IMR-90 (cell line): Measurements from ENCODE around the gene KRTAP4-8. TPM values are rescaled to one million over a fixed set of nuclear protein-coding genes. Genes with fewer than 3 reads are reported as not detected.
"Not testable (repeated sequence)": the region's sequence is repeated elsewhere in the genome, so short reads cannot be mapped to it uniquely, and the experiment has no call there.

Experiments used
- ATAC-seq: fragments of 200-7000 bp; cut with Tn5 transposase; 2 replicates; pipeline ENCODE4 v1.9.1; 2020; ENCODE audit warnings: low read depth, mild to moderate bottlenecking, moderate library complexity
- BruUV-seq: library from RNA; stranded (reverse); fragments of 400-500 nt; replicated peaks from 2 replicates; lab custom pipeline; 2021; lab: Mats Ljungman, UMichigan
- CTCF ChIA-PET: fragments of 300-600 bp; formaldehyde crosslinking; extraction: SDS; loops from one replicate; lab custom pipeline; 2021; ENCODE audit warnings: antibody characterized with exemption; lab: Yijun Ruan, JAX
- POLR2A ChIA-PET: fragments of 300-600 bp; sonication (Branson Sonifier 250); formaldehyde crosslinking; loops from one replicate; lab custom pipeline; 2022; ENCODE audit warnings: antibody characterized with exemption; ENCODE audit not compliant: unreplicated experiment; lab: Charles Lee
- DNase-seq: peaks from one replicate; pipeline ENCODE4 v3.0.0; 2013
- H2AFZ ChIP-seq: replicated peaks from 2 replicates; pipeline ENCODE3; 2013; ENCODE audit warnings: low read length, mild to moderate bottlenecking; ENCODE audit not compliant: poor library complexity
- H2AK5ac ChIP-seq: 2 replicates; pipeline ENCODE4 v1.6.1; 2013; ENCODE audit warnings: low read depth, low read length, inconsistent platforms
- H2AK9ac ChIP-seq: replicated peaks from 2 replicates; pipeline ENCODE3; 2013; ENCODE audit warnings: mild to moderate bottlenecking, low read depth, low read length, moderate library complexity; ENCODE audit not compliant: poor library complexity
- H2BK120ac ChIP-seq: 2 replicates; pipeline ENCODE4 v1.6.1; 2013; ENCODE audit warnings: low read depth, low read length, inconsistent platforms
- H2BK15ac ChIP-seq: 3 replicates; pipeline ENCODE4 v1.6.1; 2013; ENCODE audit warnings: low read depth, low read length, inconsistent platforms
- H2BK20ac ChIP-seq: 2 replicates; pipeline ENCODE4 v1.6.1; 2013; ENCODE audit warnings: low read depth, mild to moderate bottlenecking, inconsistent platforms, low read length, moderate library complexity
- H2BK5ac ChIP-seq: 2 replicates; pipeline ENCODE4 v1.6.1; 2013; ENCODE audit warnings: mild to moderate bottlenecking, low read depth, low read length, inconsistent platforms; ENCODE audit not compliant: poor library complexity, severe bottlenecking
- H3K14ac ChIP-seq: replicated peaks from 2 replicates; pipeline ENCODE4 v1.6.1; 2013; ENCODE audit warnings: low read depth, low read length, inconsistent platforms
- H3K18ac ChIP-seq: 2 replicates; pipeline ENCODE4 v1.6.1; 2013; ENCODE audit warnings: low read depth, low read length, control low read depth
- H3K23ac ChIP-seq: 2 replicates; pipeline ENCODE4 v1.6.1; 2013; ENCODE audit warnings: low read depth, low read length, inconsistent platforms
- H3K27ac ChIP-seq: 2 replicates; pipeline ENCODE4 v1.5.1; 2013; ENCODE audit warnings: mild to moderate bottlenecking, control low read depth, low read length; ENCODE audit not compliant: insufficient read depth
- H3K27me3 ChIP-seq: 2 replicates; pipeline ENCODE4 v1.6.1; 2013; ENCODE audit warnings: low read length; ENCODE audit not compliant: control insufficient read depth, insufficient read depth
- H3K36me3 ChIP-seq: 2 replicates; pipeline ENCODE4 v1.6.1; 2013; ENCODE audit warnings: low read length, mixed read lengths; ENCODE audit not compliant: control insufficient read depth, insufficient read depth
- H3K4ac ChIP-seq: 2 replicates; pipeline ENCODE4 v1.6.1; 2013; ENCODE audit warnings: low read depth, low read length, inconsistent platforms
- H3K4me1 ChIP-seq: 2 replicates; pipeline ENCODE4 v1.6.1; 2013; ENCODE audit warnings: low read length, mixed read lengths; ENCODE audit not compliant: control insufficient read depth, insufficient read depth
- H3K4me2 ChIP-seq: 2 replicates; pipeline ENCODE4 v1.6.1; 2013; ENCODE audit warnings: low read depth, mild to moderate bottlenecking, control low read depth, low read length, moderate library complexity
- H3K4me3 ChIP-seq: 2 replicates; pipeline ENCODE4 v1.5.1; 2013; ENCODE audit warnings: low read depth, mild to moderate bottlenecking, control low read depth, low read length, moderate library complexity; ENCODE audit not compliant: insufficient read depth
- H3K56ac ChIP-seq: 2 replicates; pipeline ENCODE4 v1.6.1; 2013; ENCODE audit warnings: low read length, inconsistent platforms; ENCODE audit not compliant: insufficient read depth; ENCODE audit errors: extremely low read depth
- H3K79me1 ChIP-seq, 2 experiments: 2 replicates each; pipeline ENCODE4 v1.6.1; 2013; ENCODE audit warnings: low read length in 2 of 2, inconsistent platforms in 1 of 2, low read depth in 1 of 2
- H3K9ac ChIP-seq: 2 replicates; pipeline ENCODE4 v1.6.1; 2013; ENCODE audit warnings: low read depth, low read length, control low read depth
- H3K9me1 ChIP-seq: 2 replicates; pipeline ENCODE4 v1.6.1; 2013; ENCODE audit warnings: low read length, inconsistent platforms; ENCODE audit not compliant: insufficient read depth
- H3K9me3 ChIP-seq: 2 replicates; pipeline ENCODE4 v1.6.1; 2013; ENCODE audit warnings: low read length; ENCODE audit not compliant: control insufficient read depth, insufficient read depth
- H4K20me1 ChIP-seq: 2 replicates; pipeline ENCODE4 v1.6.1; 2013; ENCODE audit warnings: low read length, inconsistent platforms; ENCODE audit not compliant: insufficient read depth
- H4K5ac ChIP-seq: 2 replicates; pipeline ENCODE4 v1.6.1; 2013; ENCODE audit warnings: mild to moderate bottlenecking, low read depth, low read length, control low read depth
- H4K8ac ChIP-seq, 2 experiments: 2 replicates each; pipeline ENCODE4 v1.6.1; 2013; ENCODE audit warnings: low read depth in 2 of 2, low read length in 2 of 2, control low read depth in 1 of 2, inconsistent platforms in 1 of 2
- H4K91ac ChIP-seq: 2 replicates; pipeline ENCODE4 v1.6.1; 2013; ENCODE audit warnings: low read depth, low read length, inconsistent platforms; ENCODE audit not compliant: insufficient read depth
- MAFK ChIP-seq: IDR thresholded peaks from 2 replicates; pipeline ENCODE4 v1.6.1; 2012; ENCODE audit warnings: low read depth, low read length, improper control_type of control experiment
- POLR2A ChIP-seq: IDR thresholded peaks from 2 replicates; pipeline ENCODE4 v1.6.1; 2012; ENCODE audit warnings: mild to moderate bottlenecking, low read depth, low read length
- WGBS, 2 experiments: methylation state at CpG; one replicate each; pipeline versions ENCODE4 v1.1.5 to v1.1.7; 2013; ENCODE audit warnings: missing lambda C conversion rate in 2 of 2; ENCODE audit not compliant: insufficient read length in 1 of 2; ENCODE audit errors: extremely low coverage in 2 of 2; 5-methylcytosine and 5-hydroxymethylcytosine counted together
- dilution Hi-C: fragments of 300-500 bp; cut with HindIII; formaldehyde crosslinking; loops from one replicate; pipeline ENCODE4 v1.14.3; 2018; ENCODE audit warnings: low sequenced_read_pairs; ENCODE audit not compliant: unreplicated experiment
- in situ Hi-C: fragments of 300-500 bp; cut with MboI; formaldehyde crosslinking; loops from 3 replicates; pipeline ENCODE4 v1.14.3; 2019; ENCODE audit warnings: low sequenced_read_pairs, inconsistent platforms, mixed read lengths
- intact Hi-C: fragments of 100-400 bp; cut with micrococcal nuclease; formaldehyde crosslinking; loops from 2 replicates; pipeline ENCODE4 v1.10.0; 2022
- polyA plus RNA-seq, 3 experiments: library from polyadenylated mRNA; depleted of rRNA; stranded (reverse); fragments of >200 nt; gene quantifications; 2 replicates each; pipeline ENCODE4 v1.2.3, GENCODE V29; 2012; ENCODE audit warnings: low replicate concordance in 1 of 3
- total RNA-seq: library from RNA; depleted of rRNA; stranded (reverse); fragments of >200 nt; gene quantifications from 2 replicates; pipeline ENCODE4 v1.2.3, GENCODE V29; 2012

The KRTAP4-8 gene
- total and polyA plus RNA-seq, 2 of the 4 experiments (the other 2 are of a cell fraction): not detected

DNA sequence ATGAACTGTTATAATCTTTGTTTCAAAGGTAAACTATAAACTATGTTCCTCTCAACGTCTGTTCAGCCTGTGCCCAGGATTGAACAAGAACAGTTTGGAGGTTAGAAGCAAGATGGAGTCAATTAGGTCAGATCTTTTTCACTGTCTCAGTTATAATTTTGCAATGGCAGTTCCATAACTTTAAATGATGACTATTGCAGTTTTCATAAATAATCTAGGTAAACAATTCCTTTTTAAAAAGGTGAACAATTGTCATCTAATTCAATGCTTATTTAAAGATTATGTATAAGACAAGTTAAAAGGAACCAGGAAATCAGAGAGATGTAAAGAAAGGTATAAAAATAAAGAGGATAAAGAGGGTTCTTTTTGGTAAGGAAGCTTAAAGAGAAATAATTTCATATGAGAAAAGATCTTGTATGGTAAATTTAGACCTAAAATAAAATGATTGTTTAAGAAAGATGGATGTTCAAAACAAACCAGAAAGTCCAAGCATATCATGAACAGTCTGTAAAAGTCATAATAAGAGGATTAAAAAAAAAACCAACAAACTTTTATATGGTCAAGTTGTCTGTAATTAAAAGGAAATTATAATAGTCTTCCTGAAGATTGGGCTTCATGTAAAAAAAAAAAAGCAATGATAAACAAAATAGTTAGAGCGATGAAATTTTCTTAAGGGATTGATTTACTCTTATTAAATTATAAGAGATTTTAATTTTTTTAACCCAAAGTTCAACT, 13.4 kb upstream of the KRTAP4-8 start:
- Histone ChIP-seq H2BK15ac (no peak overlapping the region), H4K91ac (no peak overlapping the region), H2AFZ (no peak overlapping the region), H2AK5ac (no peak overlapping the region), H3K9ac (no peak overlapping the region), H2BK120ac (no peak overlapping the region), H3K18ac (no peak overlapping the region), H3K23ac (no peak overlapping the region), H2BK5ac (no peak overlapping the region), H3K27ac (no peak overlapping the region), H3K4me1 (no peaks in the 10 kb centered on the region), H3K27me3 (no peaks in the 10 kb centered on the region), H3K9me3 (no peaks in the 10 kb centered on the region), H3K56ac (no peak overlapping the region), H2BK20ac (no peak overlapping the region), H3K9me1 (no peaks in the 10 kb centered on the region; the same call in 1 of the 2 replicates), H3K14ac (no peak overlapping the region), H3K36me3 (no peaks in the 10 kb centered on the region), H3K4me2 (no peak overlapping the region), H4K20me1 (no peaks in the 10 kb centered on the region), H3K4ac (no peak overlapping the region), H3K79me1 (no peaks in the 10 kb centered on the region), H4K8ac (no peak overlapping the region; a peak in 1 of 4 replicates), H2AK9ac (no peak overlapping the region), H3K4me3 (no peak overlapping the region), H4K5ac (no peak overlapping the region)
- BruUV-seq: no TSS peak
- POLR2A ChIA-PET: no interaction called here
- ATAC-seq: no peak
- no CpG with 5 or more reads among the region's 2 CpGs for WGBS, 2 experiments
- no peak for DNase-seq
- CTCF ChIA-PET: interaction anchor here (0.6 kb wide), 1 partner anchor 263 kb away, joined by 3 read pairs; no protein-coding TSS in a partner anchor
- in situ Hi-C loops: no loop called here
- intact Hi-C loops: no loop called here
- TF ChIP-seq POLR2A (no peak), MAFK (peak; percentile 67)
- dilution Hi-C loops: no loop called here

DNA sequence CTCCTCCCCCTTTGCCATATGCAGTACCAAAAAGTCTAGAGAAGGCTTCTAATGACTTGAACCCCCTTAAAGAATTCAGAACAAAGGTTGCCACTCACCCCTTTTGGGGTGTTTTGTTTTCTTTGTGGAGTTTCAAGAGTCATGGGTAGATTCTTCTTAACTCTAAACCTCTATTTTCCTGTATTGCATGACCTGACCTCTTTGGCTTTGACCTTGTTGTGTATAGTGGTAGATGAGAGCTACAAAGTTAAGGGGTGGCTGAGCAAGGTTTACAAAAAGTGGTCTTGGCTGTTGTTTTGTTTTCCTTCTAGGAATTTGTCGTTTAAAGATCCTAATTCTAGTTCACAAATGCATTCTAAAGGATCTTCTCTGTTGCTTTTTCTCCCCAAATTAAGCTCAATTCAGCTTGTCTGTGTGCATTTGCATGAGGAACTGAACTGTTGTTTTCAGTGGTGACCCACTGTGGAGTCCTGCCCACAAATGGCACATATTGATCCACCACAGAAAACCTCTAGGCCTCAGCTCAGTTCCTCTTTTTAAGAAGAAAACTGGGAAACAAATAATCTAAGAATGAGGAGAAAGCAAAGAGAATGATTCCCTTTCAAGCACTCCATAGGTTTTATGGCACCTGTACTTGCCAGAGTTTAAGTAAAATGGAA, 10.9 kb upstream of the KRTAP4-8 start:
- not testable (repeated sequence) for ATAC-seq, DNase-seq
- H3K4me3 ChIP-seq: peak overlapping the region; percentile 16; the same call in 1 of the 2 replicates

More for the DNA sequence above, 10.9 kb upstream of the KRTAP4-8 start:
- H3K4me2 ChIP-seq, H3K56ac ChIP-seq, H3K23ac ChIP-seq, H3K18ac ChIP-seq, intact Hi-C loops, H2AFZ ChIP-seq, H3K27me3 ChIP-seq, H4K20me1 ChIP-seq, H2BK5ac ChIP-seq, H4K5ac ChIP-seq, H3K4ac ChIP-seq, H4K91ac ChIP-seq, CTCF ChIA-PET, H3K27ac ChIP-seq, BruUV-seq, POLR2A ChIA-PET, dilution Hi-C loops, H3K9me1 ChIP-seq, H3K9me3 ChIP-seq, H3K36me3 ChIP-seq, in situ Hi-C loops, H2AK5ac ChIP-seq, H3K4me1 ChIP-seq, H3K9ac ChIP-seq, H3K79me1 ChIP-seq, H2AK9ac ChIP-seq, H3K14ac ChIP-seq: not testable (repeated sequence)
- H2BK120ac ChIP-seq: peak overlapping the region; percentile 41
- WGBS, 2 experiments: no CpG with 5 or more reads among the region's 1 CpG
- H2BK20ac ChIP-seq: peak overlapping the region; percentile 62; the same call in 1 of the 2 replicates
- peak overlapping the region; percentile 71; the same call in 1 of the 3 replicates for H2BK15ac ChIP-seq
- H4K8ac ChIP-seq: peak overlapping the region in 1 of 2 experiments; percentile 4; a peak in 1 of 4 replicates
